GM12873 (cell line): Measurements from ENCODE around the gene NR1H3.

ENCODE experiments used
- TF ChIP-seq, protein P1 (sequence below): IDR thresholded peaks from 2 replicates; pipeline ENCODE4 v1.5.1; 2012; ENCODE audit warnings: low read depth, mild to moderate bottlenecking, moderate library complexity, low read length, control low read depth; ENCODE audit not compliant: insufficient read depth; ENCODE audit errors: missing control alignments

NR1H3 gene

GRCh38 chr11:47271328-47271727 is 13.5 kb downstream of the NR1H3 start:
- TF ChIP-seq, protein P1, sequence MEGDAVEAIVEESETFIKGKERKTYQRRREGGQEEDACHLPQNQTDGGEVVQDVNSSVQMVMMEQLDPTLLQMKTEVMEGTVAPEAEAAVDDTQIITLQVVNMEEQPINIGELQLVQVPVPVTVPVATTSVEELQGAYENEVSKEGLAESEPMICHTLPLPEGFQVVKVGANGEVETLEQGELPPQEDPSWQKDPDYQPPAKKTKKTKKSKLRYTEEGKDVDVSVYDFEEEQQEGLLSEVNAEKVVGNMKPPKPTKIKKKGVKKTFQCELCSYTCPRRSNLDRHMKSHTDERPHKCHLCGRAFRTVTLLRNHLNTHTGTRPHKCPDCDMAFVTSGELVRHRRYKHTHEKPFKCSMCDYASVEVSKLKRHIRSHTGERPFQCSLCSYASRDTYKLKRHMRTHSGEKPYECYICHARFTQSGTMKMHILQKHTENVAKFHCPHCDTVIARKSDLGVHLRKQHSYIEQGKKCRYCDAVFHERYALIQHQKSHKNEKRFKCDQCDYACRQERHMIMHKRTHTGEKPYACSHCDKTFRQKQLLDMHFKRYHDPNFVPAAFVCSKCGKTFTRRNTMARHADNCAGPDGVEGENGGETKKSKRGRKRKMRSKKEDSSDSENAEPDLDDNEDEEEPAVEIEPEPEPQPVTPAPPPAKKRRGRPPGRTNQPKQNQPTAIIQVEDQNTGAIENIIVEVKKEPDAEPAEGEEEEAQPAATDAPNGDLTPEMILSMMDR = no peak

DNA sequence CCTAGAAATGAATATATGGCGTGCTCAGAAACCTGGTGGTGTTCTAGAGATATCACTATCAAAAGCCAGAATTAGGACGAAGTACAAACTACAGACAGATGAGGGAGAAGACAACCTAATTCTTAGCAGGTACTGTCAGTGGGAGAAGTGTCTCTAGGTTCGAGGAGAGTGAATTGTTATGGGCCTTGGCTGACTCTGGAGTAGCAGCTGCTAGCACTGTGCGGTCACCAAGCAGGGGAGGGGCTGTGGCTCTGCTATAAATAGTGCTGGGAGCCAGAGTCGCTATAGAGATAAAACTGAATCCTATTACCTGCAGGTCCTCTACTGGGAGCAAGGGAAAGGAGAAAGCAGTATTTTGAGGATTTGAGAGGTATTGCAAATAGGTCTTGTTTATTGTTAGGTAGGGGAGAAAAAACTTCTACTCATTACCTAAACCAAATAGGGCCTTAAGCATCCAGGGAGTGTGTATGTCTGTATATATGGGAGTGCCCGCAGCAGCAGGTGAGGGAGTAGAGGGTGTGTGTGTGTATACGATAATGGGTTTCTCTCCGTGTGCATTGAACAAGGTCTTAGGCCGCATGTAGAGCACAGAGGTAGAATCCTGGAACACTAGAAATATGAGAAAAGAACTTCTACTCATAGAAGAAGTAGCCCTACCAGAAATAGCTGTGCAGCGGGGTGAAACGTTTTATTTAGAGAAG is 14.3 kb downstream of the NR1H3 start:
- TF ChIP-seq, protein P1 = no peak

DNA sequence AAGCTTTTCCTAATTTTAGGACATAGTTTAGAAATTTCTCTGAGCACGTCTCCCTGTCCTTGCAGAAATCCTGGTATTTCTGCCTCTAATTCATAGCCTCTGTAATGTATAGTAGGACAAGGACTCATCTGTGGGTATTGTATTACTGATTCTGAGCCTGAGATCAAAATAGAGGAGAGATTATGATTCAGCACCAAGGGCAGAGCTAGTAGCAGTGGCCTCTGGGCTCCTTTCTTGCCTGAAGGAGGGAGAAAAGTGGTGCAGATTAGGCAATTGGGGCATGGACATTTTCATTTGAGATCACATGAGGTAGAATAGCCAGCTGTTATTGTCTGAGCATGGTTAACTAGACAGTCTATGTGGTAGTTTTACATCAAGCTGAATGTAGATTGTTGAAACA is 14.9 kb downstream of the NR1H3 start:
- TF ChIP-seq, protein P1 = no peak

- TF ChIP-seq, protein P1 = no peak
These were observed 16.9 kb downstream of the NR1H3 start for GRCh38 chr11:47274495-47275235.

- TF ChIP-seq, protein P1 = no peak
These were observed 19.1 kb downstream of the NR1H3 start for GRCh38 chr11:47276923-47277322.

GRCh38 chr11:47278058-47278457 is 20.3 kb downstream of the NR1H3 start:
- TF ChIP-seq, protein P1 = no peak

GRCh38 chr11:47278769-47279168 is 21.0 kb downstream of the NR1H3 start:
- TF ChIP-seq, protein P1 = no peak
